HepG2 (cell line): Measurements from ENCODE around the gene SKIDA1. TPM values are rescaled to one million over a fixed set of nuclear protein-coding genes. Genes with fewer than 3 reads are reported as not detected.

Experiments
- CEBPG ChIP-seq: IDR thresholded peaks from 2 replicates; pipeline ENCODE4 v1.6.1; 2016
- DR1 ChIP-seq: sonication (generic); formaldehyde crosslinking; IDR thresholded peaks from 2 replicates; pipeline ENCODE4 v1.8.0; 2021; ENCODE audit warnings: mild to moderate bottlenecking, missing genetic modification reagents, inconsistent platforms
- RBAK ChIP-seq: sonication (generic); formaldehyde crosslinking; IDR thresholded peaks from 2 replicates; pipeline ENCODE4 v1.5.1; 2020; ENCODE audit warnings: mild to moderate bottlenecking, missing genetic modification reagents
- TRIM24 ChIP-seq: sonication (generic); formaldehyde crosslinking; IDR thresholded peaks from 2 replicates; pipeline ENCODE4 v1.8.0; 2022; ENCODE audit warnings: mild to moderate bottlenecking, missing genetic modification reagents
- ZFY ChIP-seq: sonication (generic); formaldehyde crosslinking; IDR thresholded peaks from 2 replicates; pipeline ENCODE4 v1.4.0; 2020; ENCODE audit warnings: missing genetic modification reagents
- ZNF143 ChIP-seq: sonication (generic); formaldehyde crosslinking; IDR thresholded peaks from 2 replicates; pipeline ENCODE4 v1.4.0; 2020; ENCODE audit warnings: missing genetic modification reagents
- ZNF180 ChIP-seq: sonication (generic); formaldehyde crosslinking; IDR thresholded peaks from 2 replicates; pipeline ENCODE4 v1.4.0; 2020; ENCODE audit warnings: low read depth, missing genetic modification reagents, borderline replicate concordance
- ZNF292 ChIP-seq: sonication (generic); formaldehyde crosslinking; IDR thresholded peaks from 2 replicates; pipeline ENCODE4 v1.8.1; 2022; ENCODE audit warnings: mild to moderate bottlenecking, low read depth, missing genetic modification reagents, borderline replicate concordance
- ZNF432 ChIP-seq: sonication (generic); formaldehyde crosslinking; IDR thresholded peaks from 2 replicates; pipeline ENCODE4 v1.5.0; 2020; ENCODE audit warnings: missing genetic modification reagents, mild to moderate bottlenecking, borderline replicate concordance
- ZNF549 ChIP-seq: sonication (generic); formaldehyde crosslinking; IDR thresholded peaks from 2 replicates; pipeline ENCODE4 v1.5.0; 2020; ENCODE audit warnings: missing genetic modification reagents
- ZNF746 ChIP-seq: sonication (generic); formaldehyde crosslinking; IDR thresholded peaks from 2 replicates; pipeline ENCODE4 v1.8.0; 2022; ENCODE audit warnings: mild to moderate bottlenecking, missing genetic modification reagents
- ZNF749 ChIP-seq: sonication (generic); formaldehyde crosslinking; IDR thresholded peaks from 2 replicates; pipeline ENCODE4 v1.8.0; 2022; ENCODE audit warnings: mild to moderate bottlenecking, missing genetic modification reagents, moderate library complexity, borderline replicate concordance
- ZNF766 ChIP-seq: sonication (generic); formaldehyde crosslinking; IDR thresholded peaks from 2 replicates; pipeline ENCODE4 v1.5.0; 2020; ENCODE audit warnings: missing genetic modification reagents, borderline replicate concordance
- ZSCAN20 ChIP-seq: sonication (generic); formaldehyde crosslinking; IDR thresholded peaks from 2 replicates; pipeline ENCODE4 v1.4.0; 2020; ENCODE audit warnings: missing genetic modification reagents, mild to moderate bottlenecking, borderline replicate concordance
- ZSCAN9 ChIP-seq: IDR thresholded peaks from 2 replicates; pipeline ENCODE4 v1.6.1; 2016; ENCODE audit warnings: borderline replicate concordance
- polyA plus RNA-seq, 8 experiments: library from polyadenylated mRNA; depleted of rRNA in 3 of 8; stranded (reverse) in 7 of 8; unstranded in 1 of 8; fragments of >200 nt; fragmentation: Illumina TruSeq in 4 of 8; extraction: Trizol in 4 of 8; gene quantifications; 2 replicates each; pipeline versions ENCODE4 v1.2.1 to v1.2.3, GENCODE V29; 2011 to 2016; ENCODE audit warnings: low read depth in 4 of 8, missing spikeins in 1 of 8, mixed read lengths in 1 of 8; ENCODE audit not compliant: insufficient read depth in 1 of 8
- total RNA-seq, 5 experiments: library from RNA; depleted of rRNA; stranded (reverse); fragments of >200 nt; fragmentation: Illumina TruSeq; extraction: Trizol; gene quantifications; 2 replicates each; pipeline ENCODE4 v1.2.3, GENCODE V29; 2016; ENCODE audit warnings: low read depth in 1 of 5
- TF ChIP-seq, protein P1 (sequence below): sonication (generic); formaldehyde crosslinking; IDR thresholded peaks from 2 replicates; pipeline ENCODE4 v1.4.0; 2020; ENCODE audit warnings: missing genetic modification reagents
- TF ChIP-seq, protein P2 (sequence below): sonication (generic); formaldehyde crosslinking; IDR thresholded peaks from 2 replicates; pipeline ENCODE4 v1.5.0; 2020; ENCODE audit warnings: mild to moderate bottlenecking, missing genetic modification reagents
- TF ChIP-seq, protein P3 (sequence below): sonication (generic); formaldehyde crosslinking; IDR thresholded peaks from 2 replicates; pipeline ENCODE4 v1.4.0; 2020; ENCODE audit warnings: missing genetic modification reagents
- TF ChIP-seq, protein P4 (sequence below): sonication (generic); formaldehyde crosslinking; IDR thresholded peaks from 2 replicates; pipeline ENCODE4 v1.9.0; 2021; ENCODE audit warnings: missing genetic modification reagents, mild to moderate bottlenecking, borderline replicate concordance

The SKIDA1 gene
- total and polyA plus RNA-seq, 2 of the 13 experiments (the other 11 are each of a cell fraction or from before 2014, with no cell fraction given), result 0.73 to 1.5 TPM

DNA sequence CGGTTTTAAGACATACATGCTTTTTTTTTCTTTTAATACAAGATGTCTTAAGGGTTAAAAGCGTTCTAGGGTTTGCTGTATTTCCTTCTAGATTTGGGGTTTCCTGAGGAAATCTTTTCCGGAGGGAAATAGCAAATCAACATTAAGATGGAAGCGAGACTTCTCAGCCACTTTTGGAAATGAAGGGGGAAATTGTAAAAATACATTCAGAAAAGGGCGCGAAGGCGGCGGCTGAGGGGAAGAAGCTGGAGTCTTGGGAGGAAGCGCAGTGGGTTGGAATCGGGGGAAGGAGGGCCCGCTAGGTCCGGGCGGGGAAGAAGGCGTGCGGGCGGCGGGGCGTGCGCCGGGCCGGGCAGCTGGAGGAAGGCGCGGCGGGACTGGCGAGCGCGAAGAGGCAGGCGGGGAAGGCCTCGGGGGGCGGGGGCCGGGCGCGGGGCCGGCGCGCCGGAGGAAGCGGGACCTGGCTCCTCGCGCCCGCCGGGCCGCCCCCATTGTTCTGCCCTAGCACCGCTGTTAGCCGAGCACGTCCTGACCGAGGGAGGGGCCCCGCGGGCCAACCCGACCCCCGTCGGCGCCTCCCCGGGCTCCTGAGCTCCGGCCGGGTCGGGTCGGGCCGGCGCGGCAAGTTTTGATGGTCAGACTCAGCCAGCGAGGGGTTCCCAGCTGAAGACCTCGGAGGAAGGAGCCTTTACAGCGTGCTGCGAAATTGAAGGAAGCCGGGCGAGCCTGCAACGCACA is 1.5 kb upstream of the SKIDA1 start (continued):
- TF ChIP-seq, protein P1, sequence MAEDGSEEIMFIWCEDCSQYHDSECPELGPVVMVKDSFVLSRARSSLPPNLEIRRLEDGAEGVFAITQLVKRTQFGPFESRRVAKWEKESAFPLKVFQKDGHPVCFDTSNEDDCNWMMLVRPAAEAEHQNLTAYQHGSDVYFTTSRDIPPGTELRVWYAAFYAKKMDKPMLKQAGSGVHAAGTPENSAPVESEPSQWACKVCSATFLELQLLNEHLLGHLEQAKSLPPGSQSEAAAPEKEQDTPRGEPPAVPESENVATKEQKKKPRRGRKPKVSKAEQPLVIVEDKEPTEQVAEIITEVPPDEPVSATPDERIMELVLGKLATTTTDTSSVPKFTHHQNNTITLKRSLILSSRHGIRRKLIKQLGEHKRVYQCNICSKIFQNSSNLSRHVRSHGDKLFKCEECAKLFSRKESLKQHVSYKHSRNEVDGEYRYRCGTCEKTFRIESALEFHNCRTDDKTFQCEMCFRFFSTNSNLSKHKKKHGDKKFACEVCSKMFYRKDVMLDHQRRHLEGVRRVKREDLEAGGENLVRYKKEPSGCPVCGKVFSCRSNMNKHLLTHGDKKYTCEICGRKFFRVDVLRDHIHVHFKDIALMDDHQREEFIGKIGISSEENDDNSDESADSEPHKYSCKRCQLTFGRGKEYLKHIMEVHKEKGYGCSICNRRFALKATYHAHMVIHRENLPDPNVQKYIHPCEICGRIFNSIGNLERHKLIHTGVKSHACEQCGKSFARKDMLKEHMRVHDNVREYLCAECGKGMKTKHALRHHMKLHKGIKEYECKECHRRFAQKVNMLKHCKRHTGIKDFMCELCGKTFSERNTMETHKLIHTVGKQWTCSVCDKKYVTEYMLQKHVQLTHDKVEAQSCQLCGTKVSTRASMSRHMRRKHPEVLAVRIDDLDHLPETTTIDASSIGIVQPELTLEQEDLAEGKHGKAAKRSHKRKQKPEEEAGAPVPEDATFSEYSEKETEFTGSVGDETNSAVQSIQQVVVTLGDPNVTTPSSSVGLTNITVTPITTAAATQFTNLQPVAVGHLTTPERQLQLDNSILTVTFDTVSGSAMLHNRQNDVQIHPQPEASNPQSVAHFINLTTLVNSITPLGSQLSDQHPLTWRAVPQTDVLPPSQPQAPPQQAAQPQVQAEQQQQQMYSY (CRISPR knock-in tag), result 0 out of 2 replicates have a peak, but pooled peaks have one; percentile 25
- TF ChIP-seq, protein P2, sequence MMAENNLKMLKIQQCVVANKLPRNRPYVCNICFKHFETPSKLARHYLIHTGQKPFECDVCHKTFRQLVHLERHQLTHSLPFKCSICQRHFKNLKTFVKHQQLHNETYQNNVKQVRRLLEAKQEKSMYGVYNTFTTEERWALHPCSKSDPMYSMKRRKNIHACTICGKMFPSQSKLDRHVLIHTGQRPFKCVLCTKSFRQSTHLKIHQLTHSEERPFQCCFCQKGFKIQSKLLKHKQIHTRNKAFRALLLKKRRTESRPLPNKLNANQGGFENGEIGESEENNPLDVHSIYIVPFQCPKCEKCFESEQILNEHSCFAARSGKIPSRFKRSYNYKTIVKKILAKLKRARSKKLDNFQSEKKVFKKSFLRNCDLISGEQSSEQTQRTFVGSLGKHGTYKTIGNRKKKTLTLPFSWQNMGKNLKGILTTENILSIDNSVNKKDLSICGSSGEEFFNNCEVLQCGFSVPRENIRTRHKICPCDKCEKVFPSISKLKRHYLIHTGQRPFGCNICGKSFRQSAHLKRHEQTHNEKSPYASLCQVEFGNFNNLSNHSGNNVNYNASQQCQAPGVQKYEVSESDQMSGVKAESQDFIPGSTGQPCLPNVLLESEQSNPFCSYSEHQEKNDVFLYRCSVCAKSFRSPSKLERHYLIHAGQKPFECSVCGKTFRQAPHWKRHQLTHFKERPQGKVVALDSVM, result peak; percentile 59
- TF ChIP-seq ZNF766 (CRISPR knock-in tag) (peak; percentile 94; the same call in 1 of the 2 replicates), ZFY (CRISPR knock-in tag) (peak; percentile 85), ZNF746 (CRISPR knock-in tag) (no peak; the same call in 1 of the 2 replicates), ZNF749 (CRISPR knock-in tag) (no peak), ZSCAN9 (CRISPR knock-in tag) (0 out of 2 replicates have a peak, but pooled peaks have one; percentile 42), CEBPG (no peak), ZNF432 (CRISPR knock-in tag) (no peak), ZNF549 (CRISPR knock-in tag) (no peak), RBAK (no peak), ZNF292 (CRISPR knock-in tag) (no peak), ZSCAN20 (CRISPR knock-in tag) (peak; percentile 97), DR1 (CRISPR knock-in tag) (peak; percentile 59; the same call in 1 of the 2 replicates), ZNF143 (CRISPR knock-in tag) (peak; percentile 61; the same call in 1 of the 2 replicates), TRIM24 (no peak), ZNF180 (CRISPR knock-in tag) (peak; percentile 57; the same call in 1 of the 2 replicates)
- TF ChIP-seq, protein P3, sequence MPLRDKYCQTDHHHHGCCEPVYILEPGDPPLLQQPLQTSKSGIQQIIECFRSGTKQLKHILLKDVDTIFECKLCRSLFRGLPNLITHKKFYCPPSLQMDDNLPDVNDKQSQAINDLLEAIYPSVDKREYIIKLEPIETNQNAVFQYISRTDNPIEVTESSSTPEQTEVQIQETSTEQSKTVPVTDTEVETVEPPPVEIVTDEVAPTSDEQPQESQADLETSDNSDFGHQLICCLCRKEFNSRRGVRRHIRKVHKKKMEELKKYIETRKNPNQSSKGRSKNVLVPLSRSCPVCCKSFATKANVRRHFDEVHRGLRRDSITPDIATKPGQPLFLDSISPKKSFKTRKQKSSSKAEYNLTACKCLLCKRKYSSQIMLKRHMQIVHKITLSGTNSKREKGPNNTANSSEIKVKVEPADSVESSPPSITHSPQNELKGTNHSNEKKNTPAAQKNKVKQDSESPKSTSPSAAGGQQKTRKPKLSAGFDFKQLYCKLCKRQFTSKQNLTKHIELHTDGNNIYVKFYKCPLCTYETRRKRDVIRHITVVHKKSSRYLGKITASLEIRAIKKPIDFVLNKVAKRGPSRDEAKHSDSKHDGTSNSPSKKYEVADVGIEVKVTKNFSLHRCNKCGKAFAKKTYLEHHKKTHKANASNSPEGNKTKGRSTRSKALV (CRISPR knock-in tag), result peak; percentile 82
- TF ChIP-seq, protein P4, sequence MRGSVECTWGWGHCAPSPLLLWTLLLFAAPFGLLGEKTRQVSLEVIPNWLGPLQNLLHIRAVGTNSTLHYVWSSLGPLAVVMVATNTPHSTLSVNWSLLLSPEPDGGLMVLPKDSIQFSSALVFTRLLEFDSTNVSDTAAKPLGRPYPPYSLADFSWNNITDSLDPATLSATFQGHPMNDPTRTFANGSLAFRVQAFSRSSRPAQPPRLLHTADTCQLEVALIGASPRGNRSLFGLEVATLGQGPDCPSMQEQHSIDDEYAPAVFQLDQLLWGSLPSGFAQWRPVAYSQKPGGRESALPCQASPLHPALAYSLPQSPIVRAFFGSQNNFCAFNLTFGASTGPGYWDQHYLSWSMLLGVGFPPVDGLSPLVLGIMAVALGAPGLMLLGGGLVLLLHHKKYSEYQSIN (CRISPR knock-in tag), result no peak
